ENCODE measurements around the gene C3orf20. TPM values are rescaled to one million over a fixed set of nuclear protein-coding genes. Genes with fewer than 3 reads are reported as not detected.

The C3orf20 gene
- total RNA-seq, 1 experiment from 2014 or later, result 0.28 TPM

DNA sequence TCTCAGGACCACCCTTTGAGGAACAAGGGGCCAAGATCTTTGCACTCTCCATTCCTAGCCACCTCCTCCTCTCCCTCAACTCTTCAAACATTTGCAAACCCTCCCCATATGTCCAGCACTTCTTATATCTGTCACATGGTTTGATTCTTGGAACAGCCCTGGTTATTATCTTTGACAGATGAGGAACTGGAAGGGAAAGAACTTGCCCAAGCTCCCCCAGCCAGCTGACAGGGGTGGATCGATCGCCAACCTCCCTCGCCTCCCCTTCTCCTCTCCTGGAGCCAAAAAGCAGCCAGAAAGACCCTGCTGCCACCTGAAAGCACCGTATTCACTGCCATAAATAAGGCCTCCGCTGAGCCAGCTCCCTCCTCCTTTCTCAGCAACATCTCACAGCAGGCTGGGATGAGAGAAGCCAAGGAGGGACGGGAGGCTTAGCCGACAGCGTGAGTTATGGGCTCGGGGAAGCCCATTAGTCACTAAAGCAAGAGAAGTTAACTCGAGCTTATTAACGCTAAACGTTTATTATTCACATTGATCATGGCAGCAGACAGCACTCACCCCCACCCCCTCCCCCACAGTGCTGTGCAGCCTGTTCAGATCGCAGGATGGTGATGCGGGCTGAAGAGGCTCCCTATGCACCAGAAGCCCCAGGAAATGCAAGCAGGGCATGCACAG is 121.6 kb downstream of the C3orf20 start:
- Mint-ChIP-seq H3K4me1 (ENCODE audit: low read depth, unreplicated experiment) (no peaks in the 10 kb centered on the region), H3K9me3 (ENCODE audit: low read depth, unreplicated experiment) (no peaks in the 10 kb centered on the region), H3K27ac (ENCODE audit: unreplicated experiment) (no peak overlapping the region), H3K4me3 (ENCODE audit: low read depth, unreplicated experiment) (no peak overlapping the region), H3K27me3 (ENCODE audit: unreplicated experiment) (peaks cover 65% of the 10 kb centered on the region), H3K36me3 (ENCODE audit: insufficient read depth, unreplicated experiment) (peaks cover 5% of the 10 kb centered on the region)
- DNase-seq, result no peak
- CTCF ChIA-PET, result no interaction called here
- intact Hi-C loops (cut with micrococcal nuclease; ENCODE audit: unreplicated experiment), result no loop called here
- TF ChIP-seq, protein P1, sequence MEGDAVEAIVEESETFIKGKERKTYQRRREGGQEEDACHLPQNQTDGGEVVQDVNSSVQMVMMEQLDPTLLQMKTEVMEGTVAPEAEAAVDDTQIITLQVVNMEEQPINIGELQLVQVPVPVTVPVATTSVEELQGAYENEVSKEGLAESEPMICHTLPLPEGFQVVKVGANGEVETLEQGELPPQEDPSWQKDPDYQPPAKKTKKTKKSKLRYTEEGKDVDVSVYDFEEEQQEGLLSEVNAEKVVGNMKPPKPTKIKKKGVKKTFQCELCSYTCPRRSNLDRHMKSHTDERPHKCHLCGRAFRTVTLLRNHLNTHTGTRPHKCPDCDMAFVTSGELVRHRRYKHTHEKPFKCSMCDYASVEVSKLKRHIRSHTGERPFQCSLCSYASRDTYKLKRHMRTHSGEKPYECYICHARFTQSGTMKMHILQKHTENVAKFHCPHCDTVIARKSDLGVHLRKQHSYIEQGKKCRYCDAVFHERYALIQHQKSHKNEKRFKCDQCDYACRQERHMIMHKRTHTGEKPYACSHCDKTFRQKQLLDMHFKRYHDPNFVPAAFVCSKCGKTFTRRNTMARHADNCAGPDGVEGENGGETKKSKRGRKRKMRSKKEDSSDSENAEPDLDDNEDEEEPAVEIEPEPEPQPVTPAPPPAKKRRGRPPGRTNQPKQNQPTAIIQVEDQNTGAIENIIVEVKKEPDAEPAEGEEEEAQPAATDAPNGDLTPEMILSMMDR (IDR thresholded peaks at IDR 0.05; ENCODE audit: unreplicated experiment), result no peak
- BruUV-seq (replicated peaks), result no TSS peak

GRCh38 chr3:14797731-14798130 is 122.8 kb downstream of the C3orf20 start:
- H3K27ac Mint-ChIP-seq (ENCODE audit: unreplicated experiment), result no peak overlapping the region
- intact Hi-C loops (cut with micrococcal nuclease; ENCODE audit: unreplicated experiment), result no loop called here
- TF ChIP-seq, protein P1 (IDR thresholded peaks at IDR 0.05; ENCODE audit: unreplicated experiment), result no peak
- BruUV-seq (replicated peaks), result no TSS peak
- H3K4me1 Mint-ChIP-seq (ENCODE audit: low read depth, unreplicated experiment), result peaks cover under 1% of the 10 kb centered on the region
- no peak for DNase-seq
- no peaks in the 10 kb centered on the region for H3K9me3 Mint-ChIP-seq (ENCODE audit: low read depth, unreplicated experiment)
- H3K36me3 Mint-ChIP-seq (ENCODE audit: insufficient read depth, unreplicated experiment), result peaks cover 5% of the 10 kb centered on the region
- peaks cover 61% of the 10 kb centered on the region for H3K27me3 Mint-ChIP-seq (ENCODE audit: unreplicated experiment)
- CTCF ChIA-PET, result no interaction called here
- no peak overlapping the region for H3K4me3 Mint-ChIP-seq (ENCODE audit: low read depth, unreplicated experiment)

GRCh38 chr3:14798231-14798630 is 123.3 kb downstream of the C3orf20 start:
- DNase-seq, result no peak
- no TSS peak for BruUV-seq (replicated peaks)
- Mint-ChIP-seq H3K27ac (ENCODE audit: unreplicated experiment) (no peak overlapping the region), H3K4me3 (ENCODE audit: low read depth, unreplicated experiment) (no peak overlapping the region), H3K9me3 (ENCODE audit: low read depth, unreplicated experiment) (no peaks in the 10 kb centered on the region), H3K27me3 (ENCODE audit: unreplicated experiment) (peaks cover 56% of the 10 kb centered on the region), H3K36me3 (ENCODE audit: insufficient read depth, unreplicated experiment) (peaks cover 5% of the 10 kb centered on the region), H3K4me1 (ENCODE audit: low read depth, unreplicated experiment) (peaks cover 5% of the 10 kb centered on the region)
- intact Hi-C loops (cut with micrococcal nuclease; ENCODE audit: unreplicated experiment), result no loop called here
- TF ChIP-seq, protein P1 (IDR thresholded peaks at IDR 0.05; ENCODE audit: unreplicated experiment), result no peak
- CTCF ChIA-PET, result no interaction called here

GRCh38 chr3:14799146-14799545 is 124.2 kb downstream of the C3orf20 start:
- no peak for DNase-seq
- CTCF ChIA-PET, result no interaction called here
- H3K4me1 Mint-ChIP-seq (ENCODE audit: low read depth, unreplicated experiment), result peaks cover 15% of the 10 kb centered on the region
- no TSS peak for BruUV-seq (replicated peaks)
- H3K4me3 Mint-ChIP-seq (ENCODE audit: low read depth, unreplicated experiment), result no peak overlapping the region
- H3K36me3 Mint-ChIP-seq (ENCODE audit: insufficient read depth, unreplicated experiment), result peaks cover under 1% of the 10 kb centered on the region
- peaks cover 47% of the 10 kb centered on the region for H3K27me3 Mint-ChIP-seq (ENCODE audit: unreplicated experiment)
- intact Hi-C loops (cut with micrococcal nuclease; ENCODE audit: unreplicated experiment), result no loop called here
- TF ChIP-seq, protein P1 (IDR thresholded peaks at IDR 0.05; ENCODE audit: unreplicated experiment), result no peak
- H3K9me3 Mint-ChIP-seq (ENCODE audit: low read depth, unreplicated experiment), result no peaks in the 10 kb centered on the region
- H3K27ac Mint-ChIP-seq (ENCODE audit: unreplicated experiment), result no peak overlapping the region

All from Calu3 (cell line).